LNCAP (cell line): ENCODE data around the gene TOMM40.
A peak's percentile ranks its signal among the peaks of the same experiment; 100 is the strongest.

ENCODE experiments used
- TF ChIP-seq, protein P1 (sequence below): fragments of 450-650 bp; IDR thresholded peaks from 2 replicates; pipeline ENCODE4 v1.5.1; 2017; ENCODE audit warnings: mild to moderate bottlenecking

TOMM40 gene

DNA sequence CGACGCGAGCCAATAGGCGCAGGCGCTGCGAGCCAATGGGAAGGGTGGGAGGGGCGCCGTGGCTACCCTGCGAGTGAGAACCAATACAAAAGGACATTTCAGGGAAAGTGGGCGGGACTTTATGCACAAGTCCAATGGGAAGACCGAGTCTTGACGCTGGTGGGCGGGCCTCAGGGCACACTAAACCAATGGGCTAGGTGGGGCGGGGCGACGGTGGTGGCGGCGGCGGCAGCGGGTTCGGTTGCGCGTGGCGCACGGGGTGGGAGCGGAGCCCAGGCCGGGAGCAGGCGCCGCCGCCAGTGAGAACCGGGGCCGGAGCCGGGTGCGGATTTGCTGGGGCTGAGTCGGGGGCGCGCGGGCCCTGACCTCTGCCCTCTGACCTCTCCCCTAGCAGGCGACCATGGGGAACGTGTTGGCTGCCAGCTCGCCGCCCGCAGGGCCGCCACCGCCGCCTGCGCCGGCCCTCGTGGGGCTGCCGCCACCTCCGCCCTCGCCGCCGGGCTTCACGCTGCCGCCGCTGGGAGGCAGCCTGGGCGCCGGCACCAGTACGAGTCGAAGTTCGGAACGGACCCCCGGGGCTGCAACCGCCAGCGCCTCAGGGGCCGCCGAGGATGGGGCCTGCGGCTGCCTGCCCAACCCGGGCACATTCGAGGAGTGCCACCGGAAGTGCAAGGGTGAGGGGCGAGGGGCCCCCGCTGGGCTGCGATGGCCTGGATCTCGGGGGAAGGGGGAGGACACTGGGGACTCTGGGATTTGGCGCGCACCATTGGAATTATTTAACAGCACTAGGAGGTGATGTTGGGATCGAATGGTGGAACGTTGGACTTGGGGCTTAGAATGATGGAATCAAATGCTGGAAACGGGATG lies at the start of gene TOMM40:
Gene TOMM40 (plus strand): TSS at position 239 of the 867 bp plus-strand sequence. CDS start 162 bp downstream, at position 401.
- TF ChIP-seq, protein P1, sequence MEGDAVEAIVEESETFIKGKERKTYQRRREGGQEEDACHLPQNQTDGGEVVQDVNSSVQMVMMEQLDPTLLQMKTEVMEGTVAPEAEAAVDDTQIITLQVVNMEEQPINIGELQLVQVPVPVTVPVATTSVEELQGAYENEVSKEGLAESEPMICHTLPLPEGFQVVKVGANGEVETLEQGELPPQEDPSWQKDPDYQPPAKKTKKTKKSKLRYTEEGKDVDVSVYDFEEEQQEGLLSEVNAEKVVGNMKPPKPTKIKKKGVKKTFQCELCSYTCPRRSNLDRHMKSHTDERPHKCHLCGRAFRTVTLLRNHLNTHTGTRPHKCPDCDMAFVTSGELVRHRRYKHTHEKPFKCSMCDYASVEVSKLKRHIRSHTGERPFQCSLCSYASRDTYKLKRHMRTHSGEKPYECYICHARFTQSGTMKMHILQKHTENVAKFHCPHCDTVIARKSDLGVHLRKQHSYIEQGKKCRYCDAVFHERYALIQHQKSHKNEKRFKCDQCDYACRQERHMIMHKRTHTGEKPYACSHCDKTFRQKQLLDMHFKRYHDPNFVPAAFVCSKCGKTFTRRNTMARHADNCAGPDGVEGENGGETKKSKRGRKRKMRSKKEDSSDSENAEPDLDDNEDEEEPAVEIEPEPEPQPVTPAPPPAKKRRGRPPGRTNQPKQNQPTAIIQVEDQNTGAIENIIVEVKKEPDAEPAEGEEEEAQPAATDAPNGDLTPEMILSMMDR: no peak

DNA sequence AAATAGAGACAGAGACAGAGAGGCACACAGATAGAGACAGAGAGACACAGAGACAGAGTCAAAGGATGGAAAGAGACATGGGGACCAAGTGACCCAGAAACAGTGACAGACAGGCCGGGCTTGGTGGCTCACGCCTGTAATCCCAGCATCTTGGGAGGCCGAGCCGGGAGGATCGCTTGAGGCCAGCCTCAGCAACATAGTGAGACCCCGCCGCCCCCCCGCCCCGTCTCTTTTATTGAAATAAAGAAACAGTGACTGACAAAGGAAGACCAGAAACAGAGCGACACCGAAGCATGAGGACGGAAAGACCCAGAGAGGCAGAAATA lies 45.8 kb upstream of the TOMM40 start:
- TF ChIP-seq, protein P1: no peak

DNA sequence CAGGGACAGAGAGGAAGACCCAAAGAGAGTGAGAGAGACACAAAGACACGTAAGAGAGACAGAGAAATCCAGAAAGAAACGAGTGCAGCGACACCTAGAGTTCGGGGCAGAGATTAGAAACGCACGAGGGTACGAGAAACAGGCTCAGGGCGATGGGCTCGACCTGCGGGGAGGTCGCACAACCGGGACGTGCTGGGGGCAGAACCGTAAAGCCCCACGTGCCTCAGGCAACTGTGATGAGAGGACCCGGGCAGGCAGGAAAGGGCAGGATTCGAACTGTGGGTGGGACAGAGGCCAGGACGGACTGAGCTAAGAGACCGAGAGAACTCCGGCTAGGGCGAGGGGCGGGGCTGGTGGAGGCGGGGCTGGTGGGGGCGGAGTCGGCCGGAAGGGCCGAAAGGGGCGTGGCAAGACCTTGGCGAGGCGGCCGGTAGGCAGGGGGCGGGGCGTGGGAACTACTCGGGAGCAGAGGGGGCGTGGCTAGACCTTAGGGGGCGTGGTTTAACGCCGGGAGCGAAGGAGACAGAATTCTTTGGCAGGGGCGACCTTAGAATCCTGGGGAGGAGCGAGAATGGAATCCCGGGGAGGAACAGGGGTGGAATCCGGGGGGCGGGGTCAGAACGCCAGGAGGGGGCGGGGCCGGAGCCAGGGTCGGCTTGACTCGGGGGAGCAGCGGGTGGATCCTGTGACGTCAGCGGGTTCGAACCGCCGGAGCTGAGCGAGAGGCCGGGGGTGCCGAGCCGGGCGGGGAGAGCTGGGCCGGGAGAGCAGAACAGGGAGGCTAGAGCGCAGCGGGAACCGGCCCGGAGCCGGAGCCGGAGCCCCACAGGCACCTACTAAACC lies 45.2 kb upstream of the TOMM40 start, which contains the start of gene NECTIN2:
Gene NECTIN2 (plus strand): TSS at position 686 of the 843 bp plus-strand sequence. CDS start 229 bp downstream, outside the sequence.
- TF ChIP-seq, protein P1: peak; percentile 60

DNA sequence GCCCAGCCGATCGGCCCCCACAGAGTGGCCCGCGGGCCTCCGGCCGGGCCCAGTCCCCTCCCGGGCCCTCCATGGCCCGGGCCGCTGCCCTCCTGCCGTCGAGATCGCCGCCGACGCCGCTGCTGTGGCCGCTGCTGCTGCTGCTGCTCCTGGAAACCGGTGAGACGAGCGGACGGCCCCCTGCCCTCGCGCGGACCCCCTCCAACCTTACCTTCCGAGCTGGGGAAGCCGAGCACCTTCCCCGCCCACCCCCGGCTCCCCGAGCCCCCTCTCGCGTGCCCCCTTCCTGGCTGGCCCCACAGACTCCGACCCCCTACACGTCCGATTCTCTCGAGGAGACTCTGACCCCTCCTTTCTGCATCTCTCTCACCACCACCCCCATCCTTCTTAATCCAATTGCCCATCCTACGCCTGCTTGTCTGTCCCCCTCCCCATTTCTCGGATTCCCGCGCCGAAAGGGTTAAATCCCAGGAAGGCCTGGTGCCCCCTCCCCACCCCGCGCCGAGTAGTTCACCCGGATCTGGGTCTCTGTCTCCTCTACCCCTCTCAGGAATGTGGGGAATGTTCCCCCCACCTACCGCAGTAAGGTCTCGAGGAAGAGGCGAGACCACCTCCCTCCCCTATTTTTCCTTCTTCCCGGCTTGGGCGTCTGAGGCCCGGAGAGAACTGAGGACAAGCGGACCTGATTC lies 44.5 kb upstream of the TOMM40 start:
- TF ChIP-seq, protein P1: no peak

DNA sequence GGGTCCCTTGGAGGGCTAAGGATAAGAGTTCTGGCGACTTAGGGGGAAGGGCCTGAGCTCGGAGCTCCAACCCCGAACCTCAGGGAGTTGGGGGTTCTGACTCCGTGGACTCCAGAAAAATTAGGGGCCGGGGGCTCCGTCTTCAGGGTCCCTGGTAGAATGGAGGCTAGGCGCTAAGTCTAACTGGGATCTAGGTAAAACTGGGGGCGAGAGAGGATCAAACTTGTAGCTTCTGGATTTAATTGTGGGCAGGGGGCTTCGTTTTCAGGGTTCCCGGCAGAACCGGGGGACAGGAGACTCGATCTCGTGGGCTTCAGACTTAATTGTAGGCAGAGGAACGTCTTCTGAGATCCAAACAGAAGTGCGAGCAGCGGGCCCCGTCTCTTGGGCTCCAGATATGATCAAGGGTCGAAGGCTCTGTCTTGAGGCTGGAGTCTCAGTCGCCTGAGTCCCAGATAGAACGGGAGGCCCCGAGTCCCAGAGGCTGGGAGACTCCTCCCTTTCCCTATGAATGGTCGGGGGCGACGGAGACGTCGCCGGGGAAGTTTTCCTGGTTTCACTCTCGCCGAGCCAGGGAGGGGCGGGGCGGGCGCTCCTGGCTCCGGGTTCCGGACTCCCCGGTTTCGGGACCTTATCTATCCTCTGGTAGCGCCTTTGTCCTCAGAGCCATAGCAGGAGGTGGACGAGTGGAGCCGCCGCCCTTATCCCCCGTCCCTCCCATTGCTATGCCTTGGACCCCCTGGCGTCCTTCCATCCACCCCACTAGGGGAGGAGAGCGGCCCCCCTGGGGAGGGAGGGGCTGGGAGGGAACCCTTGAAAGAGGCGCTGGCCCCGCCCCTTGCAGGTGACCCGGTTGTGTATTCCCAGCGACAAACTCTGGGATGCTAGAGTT lies 43.7 kb upstream of the TOMM40 start:
- TF ChIP-seq, protein P1: no peak

DNA sequence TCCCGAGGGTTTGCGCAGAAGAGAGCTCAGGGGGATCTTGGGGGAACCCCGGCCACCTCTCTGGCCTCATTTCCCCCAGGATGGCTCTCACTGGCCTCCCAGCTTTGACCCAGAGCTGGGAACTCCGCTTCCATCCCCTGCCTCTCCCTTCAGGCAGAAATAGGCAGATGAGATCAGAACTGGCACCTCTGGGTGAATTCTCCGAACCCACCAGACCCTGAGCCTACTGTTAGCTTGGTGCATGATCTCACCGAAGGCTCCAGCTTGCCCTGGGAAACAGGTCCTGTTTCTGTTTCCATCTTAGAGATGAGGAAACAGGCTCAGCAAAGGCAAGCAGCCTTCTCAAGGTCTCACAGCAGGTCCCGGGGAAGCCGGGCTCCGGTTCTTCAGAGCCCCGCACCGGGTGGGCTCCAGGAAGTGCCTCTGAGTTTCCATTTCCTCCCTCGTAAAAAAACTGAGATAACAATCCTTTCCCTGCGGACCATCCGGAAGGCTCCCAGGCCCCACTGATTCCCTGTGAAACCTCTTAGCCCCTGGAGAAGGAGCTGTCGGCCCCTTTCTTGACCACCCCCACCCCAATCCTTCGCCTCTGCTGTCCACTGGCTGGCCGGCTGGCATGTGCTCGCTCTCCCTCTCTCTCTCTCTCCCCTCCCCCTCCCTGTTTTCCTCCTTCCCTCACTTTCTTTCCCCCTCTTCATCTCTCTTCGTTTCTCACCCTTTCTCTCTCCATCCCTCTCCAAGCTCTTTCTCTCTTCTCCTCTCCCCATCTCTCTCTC lies 42.8 kb upstream of the TOMM40 start:
- TF ChIP-seq, protein P1: no peak
